ENCODE measurements around the gene CADM1.

DNA sequence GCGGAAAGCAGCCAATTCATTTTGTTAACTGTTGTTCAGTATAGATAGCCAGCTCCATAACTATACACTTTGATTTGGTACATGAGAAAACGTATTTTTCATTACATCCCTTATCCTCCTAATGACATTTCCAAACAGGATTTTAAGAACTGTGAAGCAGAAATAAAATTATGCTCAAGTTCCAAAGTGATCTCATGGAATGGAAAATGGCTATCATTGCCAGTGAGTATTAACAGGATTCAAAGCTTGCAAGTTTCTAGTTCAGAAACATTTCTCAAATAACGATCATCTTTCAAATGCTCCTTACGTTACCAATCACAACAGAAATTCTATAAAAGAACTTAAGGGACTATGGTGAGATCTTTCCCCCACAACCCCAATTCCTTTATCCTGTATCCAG is 53.7 kb downstream of the CADM1 start:
- TF ChIP-seq, protein P1, sequence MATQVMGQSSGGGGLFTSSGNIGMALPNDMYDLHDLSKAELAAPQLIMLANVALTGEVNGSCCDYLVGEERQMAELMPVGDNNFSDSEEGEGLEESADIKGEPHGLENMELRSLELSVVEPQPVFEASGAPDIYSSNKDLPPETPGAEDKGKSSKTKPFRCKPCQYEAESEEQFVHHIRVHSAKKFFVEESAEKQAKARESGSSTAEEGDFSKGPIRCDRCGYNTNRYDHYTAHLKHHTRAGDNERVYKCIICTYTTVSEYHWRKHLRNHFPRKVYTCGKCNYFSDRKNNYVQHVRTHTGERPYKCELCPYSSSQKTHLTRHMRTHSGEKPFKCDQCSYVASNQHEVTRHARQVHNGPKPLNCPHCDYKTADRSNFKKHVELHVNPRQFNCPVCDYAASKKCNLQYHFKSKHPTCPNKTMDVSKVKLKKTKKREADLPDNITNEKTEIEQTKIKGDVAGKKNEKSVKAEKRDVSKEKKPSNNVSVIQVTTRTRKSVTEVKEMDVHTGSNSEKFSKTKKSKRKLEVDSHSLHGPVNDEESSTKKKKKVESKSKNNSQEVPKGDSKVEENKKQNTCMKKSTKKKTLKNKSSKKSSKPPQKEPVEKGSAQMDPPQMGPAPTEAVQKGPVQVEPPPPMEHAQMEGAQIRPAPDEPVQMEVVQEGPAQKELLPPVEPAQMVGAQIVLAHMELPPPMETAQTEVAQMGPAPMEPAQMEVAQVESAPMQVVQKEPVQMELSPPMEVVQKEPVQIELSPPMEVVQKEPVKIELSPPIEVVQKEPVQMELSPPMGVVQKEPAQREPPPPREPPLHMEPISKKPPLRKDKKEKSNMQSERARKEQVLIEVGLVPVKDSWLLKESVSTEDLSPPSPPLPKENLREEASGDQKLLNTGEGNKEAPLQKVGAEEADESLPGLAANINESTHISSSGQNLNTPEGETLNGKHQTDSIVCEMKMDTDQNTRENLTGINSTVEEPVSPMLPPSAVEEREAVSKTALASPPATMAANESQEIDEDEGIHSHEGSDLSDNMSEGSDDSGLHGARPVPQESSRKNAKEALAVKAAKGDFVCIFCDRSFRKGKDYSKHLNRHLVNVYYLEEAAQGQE (IDR thresholded peaks at IDR 0.05; ENCODE audit: insufficient read depth in 1 of 2, low read depth in 2 of 2, low read length in 2 of 2): no peak
- no peak for TF ChIP-seq POLR2AphosphoS5 (IDR thresholded peaks at IDR 0.05; ENCODE audit: low read depth, low read length)

All from PFSK-1 (cell line).